HCT116 (cell line): ENCODE data around the gene C6orf62.

Source experiments
- CBX3 ChIP-seq: IDR thresholded peaks from 2 replicates; pipeline ENCODE4 v1.6.1; 2012; ENCODE audit warnings: low read depth
- CTCF ChIP-seq, 3 experiments: fragments of 200-600 bp in 1 of 3; sonication (generic) in 1 of 3; IDR thresholded peaks in 2 of 3; conservative IDR thresholded peaks in 1 of 3; 2 replicates each; pipeline ENCODE4 v1.5.1; 2012 to 2017; ENCODE audit warnings: low read depth in 2 of 3, low read length in 2 of 3, antibody characterized with exemption in 1 of 3, borderline replicate concordance in 1 of 3, control low read depth in 1 of 3, mild to moderate bottlenecking in 1 of 3, mixed read lengths in 1 of 3, mixed run types in 1 of 3, moderate library complexity in 1 of 3; ENCODE audit not compliant: insufficient read depth in 1 of 3
- EZH2 ChIP-seq: fragments of 200-600 bp; sonication (generic); IDR thresholded peaks from 2 replicates; pipeline ENCODE4 v1.6.1; 2017; ENCODE audit warnings: antibody characterized with exemption, mixed run types
- JUND ChIP-seq: IDR thresholded peaks from 2 replicates; pipeline ENCODE4 v1.6.1; 2012
- MAX ChIP-seq: IDR thresholded peaks from 2 replicates; pipeline ENCODE4 v1.6.1; 2012
- POLR2A ChIP-seq: IDR thresholded peaks from 2 replicates; pipeline ENCODE4 v1.7.0; 2011; ENCODE audit warnings: borderline replicate concordance; ENCODE audit not compliant: insufficient read depth, insufficient read length; ENCODE audit errors: extremely low read depth
- POLR2AphosphoS5 ChIP-seq: IDR thresholded peaks from 2 replicates; pipeline ENCODE4 v1.6.1; 2011; ENCODE audit warnings: mild to moderate bottlenecking, low read depth, low read length, moderate library complexity
- RAD21 ChIP-seq: IDR thresholded peaks from 2 replicates; pipeline ENCODE4 v1.6.1; 2012; ENCODE audit warnings: low read depth, mild to moderate bottlenecking
- REST ChIP-seq: IDR thresholded peaks from 2 replicates; pipeline ENCODE4 v1.6.1; 2012; ENCODE audit warnings: low read depth
- TCF7L2 ChIP-seq: IDR thresholded peaks from 2 replicates; pipeline ENCODE4 v1.7.0; 2011; ENCODE audit warnings: borderline replicate concordance, inconsistent platforms; ENCODE audit not compliant: insufficient read depth, insufficient read length; ENCODE audit errors: extremely low read depth
- YY1 ChIP-seq: IDR thresholded peaks from 2 replicates; pipeline ENCODE4 v1.6.1; 2011; ENCODE audit warnings: low read length, low read depth, moderate library complexity, mild to moderate bottlenecking; ENCODE audit not compliant: insufficient replicate concordance; ENCODE audit errors: extremely low read depth
- ZBTB33 ChIP-seq: IDR thresholded peaks from 2 replicates; pipeline ENCODE4 v1.6.1; 2011; ENCODE audit warnings: mild to moderate bottlenecking, low read length, moderate library complexity; ENCODE audit not compliant: insufficient replicate concordance; ENCODE audit errors: extremely low read depth

- TF ChIP-seq CTCF (IDR thresholded peaks at IDR 0.05 in 2 of 3, conservative IDR thresholded peaks at IDR 0.05 in 1 of 3; ENCODE audit: borderline replicate concordance in 1 of 3, insufficient read depth in 1 of 3, low read depth in 2 of 3, low read length in 2 of 3): no peak
- TF ChIP-seq MAX: no peak
- no peak for TF ChIP-seq EZH2
- no peak for TF ChIP-seq JUND
- TF ChIP-seq RAD21: no peak
- TF ChIP-seq TCF7L2: no peak
- TF ChIP-seq REST: no peak
- no peak for TF ChIP-seq YY1
- no peak for TF ChIP-seq CBX3
- TF ChIP-seq POLR2AphosphoS5: no peak
- no peak for TF ChIP-seq ZBTB33
- no peak for TF ChIP-seq POLR2A
Measured at GRCh38 chr6:24672620-24673182, 46.3 kb downstream of the C6orf62 start.
